ES-I3 (cell line): Measurements from ENCODE around the gene SLC17A5.
"Not testable (repeated sequence)": the region's sequence is repeated elsewhere in the genome, so short reads cannot be mapped to it uniquely, and the experiment has no call there.

Source experiments
- H3K36me3 ChIP-seq: 2 replicates; pipeline ENCODE4 v1.6.1; 2013; ENCODE audit warnings: mild to moderate bottlenecking, low read length, control low read depth, moderate library complexity; ENCODE audit not compliant: insufficient read depth
- H3K4me1 ChIP-seq: 2 replicates; pipeline ENCODE4 v1.6.1; 2013; ENCODE audit warnings: mild to moderate bottlenecking, control low read depth, low read length; ENCODE audit not compliant: insufficient read depth
- H3K9ac ChIP-seq: 2 replicates; pipeline ENCODE4 v1.6.1; 2013; ENCODE audit warnings: low read depth, mild to moderate bottlenecking, low read length, moderate library complexity
- H3K9me3 ChIP-seq: 2 replicates; pipeline ENCODE4 v1.6.1; 2013; ENCODE audit warnings: mild to moderate bottlenecking, low read length, moderate library complexity; ENCODE audit not compliant: control insufficient read depth, insufficient read depth

SLC17A5 gene, protein sequence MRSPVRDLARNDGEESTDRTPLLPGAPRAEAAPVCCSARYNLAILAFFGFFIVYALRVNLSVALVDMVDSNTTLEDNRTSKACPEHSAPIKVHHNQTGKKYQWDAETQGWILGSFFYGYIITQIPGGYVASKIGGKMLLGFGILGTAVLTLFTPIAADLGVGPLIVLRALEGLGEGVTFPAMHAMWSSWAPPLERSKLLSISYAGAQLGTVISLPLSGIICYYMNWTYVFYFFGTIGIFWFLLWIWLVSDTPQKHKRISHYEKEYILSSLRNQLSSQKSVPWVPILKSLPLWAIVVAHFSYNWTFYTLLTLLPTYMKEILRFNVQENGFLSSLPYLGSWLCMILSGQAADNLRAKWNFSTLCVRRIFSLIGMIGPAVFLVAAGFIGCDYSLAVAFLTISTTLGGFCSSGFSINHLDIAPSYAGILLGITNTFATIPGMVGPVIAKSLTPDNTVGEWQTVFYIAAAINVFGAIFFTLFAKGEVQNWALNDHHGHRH

DNA sequence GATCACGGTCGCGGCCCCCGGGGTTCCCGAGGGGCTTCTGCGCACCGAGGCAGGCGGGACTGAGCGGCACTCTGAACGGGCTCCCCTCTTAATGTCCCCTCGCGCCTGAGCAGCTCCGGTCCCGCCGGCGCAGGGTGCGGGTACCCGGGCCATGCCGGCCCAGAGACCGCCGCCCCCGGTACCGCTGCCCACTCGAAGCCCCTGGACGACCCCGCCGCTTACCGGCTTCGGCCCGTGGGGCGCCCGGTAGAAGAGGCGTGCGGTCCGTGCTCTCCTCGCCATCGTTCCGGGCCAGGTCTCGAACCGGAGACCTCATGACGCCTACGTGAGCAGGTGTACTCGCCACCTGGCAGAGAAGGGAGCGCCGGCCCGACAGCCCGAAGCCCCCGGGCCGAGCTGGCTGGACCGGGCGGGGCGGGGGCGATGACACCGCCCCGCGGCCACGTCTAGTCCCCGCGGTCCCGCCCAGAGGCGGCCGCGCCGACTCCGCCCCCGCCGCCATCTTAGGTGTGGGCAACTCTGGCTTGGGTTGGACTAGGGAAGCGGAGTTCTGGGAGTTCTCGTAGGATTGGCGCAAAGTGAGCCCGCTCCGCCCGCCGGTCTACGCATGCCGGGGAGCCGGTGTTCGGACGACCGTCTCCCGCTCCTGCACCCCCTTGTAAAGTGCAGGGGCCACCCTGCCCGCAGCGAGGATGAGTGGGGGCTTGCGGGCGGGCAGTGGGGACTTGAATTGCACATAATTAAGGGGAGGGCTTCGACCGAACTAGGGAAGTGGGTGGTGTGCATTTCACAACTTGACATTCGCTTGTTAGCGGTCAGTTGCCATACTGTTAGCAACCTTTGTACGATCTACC is at the start of gene SLC17A5:
Gene SLC17A5 (minus strand): TSS at position 422 of the 854 bp plus-strand sequence. CDS start 106 bp downstream, at position 316.
- Histone ChIP-seq H3K4me1 (peaks cover 5% of the 10 kb centered on the region; the same call in 1 of the 2 replicates), H3K36me3 (no peaks in the 10 kb centered on the region), H3K9ac (peak within 1 kb of the TSS; percentile 94), H3K9me3 (no peaks in the 10 kb centered on the region)

DNA sequence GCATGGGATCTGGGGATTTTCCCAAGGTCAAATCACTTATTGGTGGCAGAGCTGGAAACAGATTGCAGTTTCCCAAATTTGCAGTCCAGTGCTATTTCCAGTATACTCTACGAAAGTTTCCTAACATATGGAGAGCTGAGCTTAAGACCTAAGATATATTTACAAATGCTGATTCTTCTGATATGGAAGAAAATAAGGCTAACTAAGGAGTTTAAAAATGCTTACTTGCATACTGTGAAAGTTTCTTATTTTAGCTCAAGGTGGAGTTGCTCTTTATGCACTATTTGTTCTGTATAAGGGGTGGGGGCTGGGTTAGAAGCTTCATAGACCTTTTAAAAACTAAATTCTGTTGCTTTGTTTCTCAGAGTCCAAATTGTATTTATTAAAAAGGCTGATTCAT is 49.7 kb upstream of the SLC17A5 start:
- H3K4me1 ChIP-seq, result peaks cover 12% of the 10 kb centered on the region
- H3K9me3 ChIP-seq, result no peaks in the 10 kb centered on the region
- H3K9ac ChIP-seq, result no peak overlapping the region
- no peaks in the 10 kb centered on the region for H3K36me3 ChIP-seq

DNA sequence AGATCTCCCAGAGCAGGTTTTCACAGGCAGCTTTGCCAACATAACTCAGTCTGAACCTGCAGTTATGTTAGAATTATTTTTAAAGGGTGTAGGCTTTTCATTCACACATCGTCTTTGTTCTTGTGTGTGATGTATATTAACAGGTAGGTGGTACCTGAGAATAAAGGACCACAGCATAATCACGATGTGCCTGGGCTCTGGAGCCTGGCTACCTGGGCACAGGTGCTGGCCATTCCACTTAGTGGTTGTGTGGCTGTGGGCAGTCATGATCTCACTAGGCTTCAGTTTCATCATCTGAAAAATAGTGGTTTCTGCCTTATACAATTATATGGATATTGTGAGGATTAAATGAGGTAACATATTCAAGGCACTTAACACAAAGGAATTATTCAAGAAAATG is 48.7 kb upstream of the SLC17A5 start:
- Histone ChIP-seq H3K9ac (no peak overlapping the region), H3K9me3 (no peaks in the 10 kb centered on the region), H3K4me1 (peaks cover 16% of the 10 kb centered on the region), H3K36me3 (no peaks in the 10 kb centered on the region)

DNA sequence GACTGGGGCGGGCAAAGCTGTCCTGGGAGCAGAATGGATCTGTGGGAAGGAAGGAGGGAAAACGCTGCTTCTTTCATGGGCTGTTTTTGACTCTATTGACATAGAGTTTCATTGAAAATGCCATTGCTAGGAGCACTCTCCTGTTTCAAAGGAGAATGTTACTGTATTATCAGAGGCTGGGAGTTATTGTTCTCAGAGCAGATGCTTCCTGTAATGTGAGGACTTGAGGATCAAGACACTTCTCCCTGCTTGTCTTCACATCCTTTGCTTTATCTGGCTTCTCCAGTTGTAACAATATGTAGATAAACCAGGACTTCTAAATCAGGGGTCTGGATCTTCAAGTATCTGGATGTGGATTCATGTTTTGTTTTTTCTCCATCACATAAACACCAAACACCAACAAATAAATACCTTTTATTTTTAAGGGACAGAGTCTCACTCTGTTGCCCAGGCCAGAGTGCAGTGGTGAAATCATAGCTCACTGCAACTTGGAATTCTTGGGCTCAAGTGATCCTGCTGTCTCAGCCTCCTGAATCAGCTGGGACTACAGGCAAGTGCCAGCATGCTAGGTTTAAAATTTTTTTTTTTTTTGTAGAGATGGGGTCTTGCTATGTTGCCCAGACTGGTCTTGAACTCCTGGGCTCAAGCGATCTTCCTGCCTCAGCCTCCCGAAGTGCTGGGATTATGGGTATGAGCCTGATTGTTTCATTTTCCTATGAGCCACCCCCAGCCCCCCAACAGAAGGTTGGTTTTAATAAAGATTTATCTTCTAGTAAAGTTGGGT is 46.1 kb upstream of the SLC17A5 start:
- Histone ChIP-seq H3K4me1 (peaks cover 20% of the 10 kb centered on the region), H3K9ac (no peak overlapping the region), H3K9me3 (no peaks in the 10 kb centered on the region), H3K36me3 (no peaks in the 10 kb centered on the region)

DNA sequence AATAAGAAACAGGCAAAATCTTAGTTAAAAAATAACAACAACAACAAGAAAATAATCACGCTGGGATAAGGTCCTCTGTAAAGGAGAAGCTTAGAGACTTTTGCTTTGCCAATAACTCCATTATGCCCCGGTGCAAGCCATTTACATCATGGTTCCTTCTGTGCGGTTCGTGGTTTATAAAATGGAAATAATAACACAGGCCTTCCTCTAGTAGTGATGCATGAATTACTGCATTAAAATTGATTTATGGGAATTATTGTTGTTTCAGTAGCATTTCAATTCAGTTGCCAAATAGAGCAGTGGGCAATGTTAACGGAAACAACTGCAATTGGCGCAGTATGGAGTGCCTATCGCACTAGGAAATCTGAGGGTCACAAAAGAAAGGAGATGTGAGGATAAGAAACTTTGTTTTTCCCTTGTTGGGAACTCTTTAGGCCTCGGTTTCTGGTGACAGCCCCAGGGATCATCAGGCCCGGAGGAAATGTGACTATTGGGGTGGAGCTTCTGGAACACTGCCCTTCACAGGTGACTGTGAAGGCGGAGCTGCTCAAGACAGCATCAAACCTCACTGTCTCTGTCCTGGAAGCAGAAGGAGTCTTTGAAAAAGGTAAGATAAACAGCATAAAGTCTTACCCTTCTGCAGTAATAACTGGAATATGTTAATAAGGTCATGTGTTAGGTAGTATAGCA is 43.3 kb upstream of the SLC17A5 start:
- Histone ChIP-seq H3K4me1 (peaks cover 17% of the 10 kb centered on the region), H3K36me3 (no peaks in the 10 kb centered on the region), H3K9me3 (peaks cover 3% of the 10 kb centered on the region; the same call in 1 of the 2 replicates), H3K9ac (peak overlapping the region; percentile 64; the same call in 1 of the 2 replicates)

DNA sequence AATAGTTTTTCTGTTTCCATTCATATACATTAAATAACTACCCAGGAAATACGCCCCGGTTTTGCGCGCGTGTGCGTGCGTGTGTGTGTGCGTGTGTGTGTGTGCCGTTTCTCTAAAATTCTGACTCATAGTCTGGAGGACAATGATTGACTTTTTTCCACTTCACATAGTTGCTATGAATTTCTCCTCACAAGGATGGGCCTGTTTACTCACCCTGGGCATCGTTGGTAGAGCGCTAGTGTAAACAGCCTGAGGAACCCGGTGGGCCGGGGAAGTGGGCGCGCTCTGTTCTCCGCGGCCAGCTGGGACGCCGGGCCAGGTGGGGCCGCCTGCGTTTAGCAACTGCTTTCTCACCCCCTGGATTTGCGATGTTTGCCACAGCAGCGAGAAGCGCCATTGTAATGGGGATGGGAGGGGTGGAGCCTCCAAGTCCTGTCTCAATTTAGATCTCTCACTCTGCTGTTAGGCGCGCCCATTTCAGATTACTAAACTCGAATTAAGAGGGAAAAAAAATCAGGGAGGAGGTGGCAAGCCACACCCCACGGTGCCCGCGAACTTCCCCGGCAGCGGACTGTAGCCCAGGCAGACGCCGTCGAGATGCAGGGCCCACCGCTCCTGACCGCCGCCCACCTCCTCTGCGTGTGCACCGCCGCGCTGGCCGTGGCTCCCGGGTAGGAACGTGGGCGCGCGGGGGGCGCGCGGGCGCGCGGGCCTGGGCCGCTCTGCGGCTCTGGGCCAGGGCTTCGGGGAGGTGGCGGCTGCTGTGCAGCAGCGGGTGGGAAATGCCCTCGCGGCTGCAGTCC is 42.0 kb upstream of the SLC17A5 start, which contains the start of gene CD109:
Gene CD109 (plus strand): TSS at position 585 of the 803 bp plus-strand sequence. CDS start 13 bp downstream, at position 598.
- peak within 1 kb of the TSS; percentile 64 for H3K9ac ChIP-seq
- peaks cover 3% of the 10 kb centered on the region; the same call in 1 of the 2 replicates for H3K9me3 ChIP-seq
- no peaks in the 10 kb centered on the region for H3K36me3 ChIP-seq
- peaks cover 17% of the 10 kb centered on the region for H3K4me1 ChIP-seq

DNA sequence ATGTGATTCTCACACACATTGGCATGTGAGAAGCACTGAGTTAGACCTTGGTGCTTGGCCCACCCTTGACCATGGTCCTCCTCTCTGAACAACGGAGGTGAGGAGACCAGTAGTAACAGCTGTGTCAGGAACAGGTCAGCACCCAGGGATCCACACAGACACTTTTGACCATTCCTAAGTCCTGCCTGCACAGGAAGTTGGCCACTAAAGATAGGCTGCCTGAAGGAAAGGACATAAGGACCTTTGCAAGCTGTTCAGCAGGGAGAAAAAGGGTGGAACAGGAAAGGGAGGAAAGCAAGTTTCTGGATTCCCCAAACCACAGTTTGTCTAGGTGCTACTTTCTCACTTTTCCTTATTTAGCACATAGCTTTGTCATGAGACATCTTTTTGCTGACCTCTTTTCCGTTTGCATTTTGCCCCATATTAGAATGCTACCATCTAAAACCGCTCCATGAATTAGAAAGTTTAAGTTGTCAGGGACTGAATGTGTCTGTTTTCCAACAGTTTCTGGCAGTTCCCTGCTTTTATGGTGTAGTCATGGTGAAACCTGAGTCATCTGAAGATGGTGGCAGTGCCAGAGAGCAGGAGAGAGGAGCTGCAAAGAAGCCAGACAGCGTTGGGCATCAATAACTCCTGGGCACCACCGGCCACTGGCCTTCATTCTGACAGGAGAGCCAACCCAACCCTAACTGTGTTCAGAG is 41.1 kb upstream of the SLC17A5 start:
- Histone ChIP-seq H3K36me3 (no peaks in the 10 kb centered on the region), H3K4me1 (peaks cover 17% of the 10 kb centered on the region), H3K9me3 (peaks cover 3% of the 10 kb centered on the region; the same call in 1 of the 2 replicates), H3K9ac (no peak overlapping the region)

DNA sequence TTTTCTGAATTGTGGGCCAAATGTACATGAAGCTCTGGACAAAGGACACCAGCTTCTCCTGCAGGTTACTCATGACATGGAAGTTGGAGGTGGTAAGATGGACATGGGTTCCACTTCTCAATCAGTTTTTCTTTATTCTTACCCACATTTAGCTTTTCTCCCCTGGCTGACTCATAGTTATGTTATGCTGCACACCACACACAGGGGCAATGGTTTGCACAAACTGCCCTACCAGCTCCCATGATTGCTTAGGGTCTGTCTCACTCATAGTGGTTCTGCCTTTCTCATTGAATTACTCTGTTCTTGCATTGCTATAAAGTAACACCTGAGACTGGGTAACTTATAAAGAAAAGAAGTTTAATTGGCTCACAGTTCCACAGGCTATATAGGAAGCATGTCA is 37.7 kb upstream of the SLC17A5 start:
- Histone ChIP-seq H3K4me1 (peaks cover 8% of the 10 kb centered on the region; the same call in 1 of the 2 replicates), H3K9ac (no peak overlapping the region), H3K36me3 (no peaks in the 10 kb centered on the region), H3K9me3 (peaks cover 3% of the 10 kb centered on the region; the same call in 1 of the 2 replicates)

DNA sequence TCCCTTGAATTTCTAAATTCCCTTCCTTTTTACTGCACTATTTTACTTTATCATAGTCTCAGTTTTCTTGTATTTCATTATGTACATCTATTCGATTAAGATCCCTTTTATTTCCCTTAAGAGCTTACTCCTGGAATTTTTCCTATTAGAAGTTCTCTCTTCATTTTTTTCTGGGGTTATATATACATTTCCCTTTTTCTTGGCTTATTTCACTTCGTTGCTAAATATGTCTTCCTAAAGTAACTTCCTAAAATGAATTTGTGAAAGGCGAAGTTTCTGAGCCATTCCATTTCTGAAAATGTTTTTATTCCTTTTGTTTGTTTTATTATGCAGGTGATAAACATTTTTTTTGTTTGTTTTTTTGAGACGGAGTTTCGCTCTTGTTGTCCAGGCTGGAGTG is 36.3 kb upstream of the SLC17A5 start:
- H3K9ac ChIP-seq, result no peak overlapping the region
- peaks cover 6% of the 10 kb centered on the region; the same call in 1 of the 2 replicates for H3K4me1 ChIP-seq
- H3K36me3 ChIP-seq, result no peaks in the 10 kb centered on the region
- peaks cover 3% of the 10 kb centered on the region; the same call in 1 of the 2 replicates for H3K9me3 ChIP-seq

DNA sequence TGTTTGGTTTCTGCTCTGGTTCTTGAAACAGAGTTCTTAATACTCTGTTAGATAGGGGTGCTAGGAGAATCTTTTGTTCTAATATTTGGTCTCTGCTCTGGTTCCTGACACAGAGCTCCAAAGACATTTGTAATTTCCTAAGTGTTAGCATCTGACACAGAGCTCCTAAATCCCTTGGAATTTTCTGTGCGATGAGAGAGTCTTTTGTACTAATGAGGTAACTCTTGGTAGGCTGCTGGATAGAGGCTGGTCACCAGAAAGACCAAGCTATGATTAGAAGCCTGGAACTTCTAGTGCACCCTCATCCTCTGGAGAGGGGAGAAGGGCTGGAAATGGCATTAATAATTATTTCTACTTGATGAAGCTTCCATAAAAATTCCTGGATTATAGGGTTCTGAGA is 34.6 kb upstream of the SLC17A5 start:
- Histone ChIP-seq H3K9ac (no peak overlapping the region), H3K9me3 (peaks cover 3% of the 10 kb centered on the region; the same call in 1 of the 2 replicates), H3K36me3 (no peaks in the 10 kb centered on the region), H3K4me1 (no peaks in the 10 kb centered on the region)

DNA sequence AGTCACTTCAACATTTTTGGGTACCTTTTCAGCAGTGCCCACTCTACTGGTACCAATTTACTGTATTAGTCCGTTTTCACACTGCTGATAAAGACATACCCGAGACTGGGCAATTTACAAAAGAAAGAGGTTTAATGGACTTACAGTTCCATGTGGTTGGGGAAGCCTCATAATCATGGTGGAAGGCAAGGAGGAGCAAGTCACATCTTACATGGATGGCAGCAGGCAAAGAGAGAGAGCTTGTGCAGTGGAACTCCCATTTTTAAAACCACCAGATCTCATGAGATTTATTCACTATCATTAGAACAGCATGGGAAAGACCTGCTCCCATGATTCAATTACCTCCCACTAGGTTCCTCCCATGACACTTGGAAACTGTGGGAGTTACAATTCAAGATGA is 29.8 kb upstream of the SLC17A5 start:
- H3K9ac ChIP-seq, H3K36me3 ChIP-seq, H3K9me3 ChIP-seq, H3K4me1 ChIP-seq: not testable (repeated sequence)

DNA sequence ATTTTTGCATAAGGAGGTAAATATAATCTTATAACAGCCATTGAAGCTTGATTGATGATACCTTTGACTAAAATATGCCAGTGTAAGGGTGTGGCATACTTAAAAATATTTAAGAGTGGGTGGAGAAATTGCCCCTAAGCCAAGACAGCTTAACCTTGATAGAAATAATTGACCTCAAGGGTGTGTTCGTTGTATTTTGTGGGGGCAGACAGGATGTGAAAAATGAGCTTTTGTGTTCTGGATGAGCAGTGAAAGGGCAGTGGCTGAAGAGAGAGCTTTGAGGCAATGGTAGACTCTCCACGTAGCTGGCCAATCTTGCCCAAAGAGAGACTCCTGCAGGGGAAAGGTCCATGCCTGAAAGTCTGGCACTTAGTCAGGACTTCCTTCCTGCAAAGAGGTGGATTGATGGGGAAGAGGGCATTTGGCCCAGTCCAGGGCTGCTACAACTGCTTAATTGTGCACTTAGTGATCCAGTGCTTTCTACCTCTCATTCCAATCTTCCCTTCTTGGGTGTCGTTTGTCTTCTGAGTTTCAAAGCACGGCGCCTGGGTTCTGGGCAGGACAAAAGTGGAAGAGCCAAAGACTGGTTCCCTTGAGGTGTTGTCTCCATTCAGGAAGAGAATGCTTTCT is 26.6 kb upstream of the SLC17A5 start:
- no peak overlapping the region for H3K9ac ChIP-seq
- no peaks in the 10 kb centered on the region for H3K4me1 ChIP-seq
- H3K36me3 ChIP-seq, result no peaks in the 10 kb centered on the region
- H3K9me3 ChIP-seq, result 0 out of 2 replicates have a peak, but pooled peaks cover 3% of the 10 kb centered on the region
